IPS DF 4.7 (cell line): ENCODE data around the gene DNAH9.
"Not testable (repeated sequence)": the region's sequence is repeated elsewhere in the genome, so short reads cannot be mapped to it uniquely, and the experiment has no call there.

Source experiments
- DNase-seq: peaks from one replicate; pipeline ENCODE4 v3.0.0-alpha.2; 2013; ENCODE audit warnings: low spot score; ENCODE audit errors: extremely low read depth

DNAH9 gene

DNA sequence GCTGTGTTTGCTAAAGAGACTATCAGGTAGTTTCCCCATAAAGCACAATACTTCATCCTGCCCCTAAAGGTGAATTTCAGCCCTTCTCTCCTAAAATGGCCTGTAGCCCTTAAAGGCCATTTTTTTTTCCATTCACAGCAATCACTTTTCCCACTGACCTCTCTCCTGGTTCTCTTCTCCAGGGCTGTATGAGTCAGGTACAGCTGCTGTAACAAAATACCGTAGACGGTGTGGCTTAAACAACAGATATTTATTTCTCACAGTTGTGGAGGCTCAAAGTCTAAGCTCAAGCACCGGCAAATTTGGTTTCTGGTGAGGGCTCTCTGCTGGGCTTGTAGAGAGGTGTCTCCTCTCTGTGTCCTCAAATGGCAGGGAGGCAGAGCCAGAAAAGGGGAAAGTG lies 354.3 kb downstream of the DNAH9 start:
- DNase-seq = no peak

GRCh38 chr17:11953924-11954323 lies 355.7 kb downstream of the DNAH9 start:
- DNase-seq = no peak

- no peak for DNase-seq
Measured at GRCh38 chr17:11954936-11955335, 356.7 kb downstream of the DNAH9 start.

- DNase-seq = no peak
Measured at GRCh38 chr17:11969565-11969964, 371.3 kb downstream of the DNAH9 start.

DNA sequence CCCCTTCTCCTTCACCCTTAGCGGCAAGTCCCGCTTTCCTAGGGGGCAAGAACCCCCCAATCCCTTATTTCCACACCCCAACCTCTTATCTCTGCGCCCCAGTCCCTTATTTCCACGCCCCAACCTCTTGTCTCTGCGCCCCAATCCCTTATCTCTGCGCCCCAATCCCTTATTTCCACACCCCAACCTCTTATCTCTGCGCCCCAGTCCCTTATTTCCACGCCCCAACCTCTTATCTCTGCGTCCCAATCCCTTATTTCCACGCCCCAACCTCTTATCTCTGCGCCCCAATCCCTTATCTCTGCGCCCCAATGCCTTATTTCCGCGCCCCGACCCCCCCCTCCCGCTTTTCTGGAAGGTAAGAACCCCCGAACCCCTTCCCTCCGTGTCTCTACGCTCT lies 374.5 kb downstream of the DNAH9 start:
- not testable (repeated sequence) for DNase-seq

GRCh38 chr17:11979795-11980194 lies 381.5 kb downstream of the DNAH9 start:
- no peak for DNase-seq

DNA sequence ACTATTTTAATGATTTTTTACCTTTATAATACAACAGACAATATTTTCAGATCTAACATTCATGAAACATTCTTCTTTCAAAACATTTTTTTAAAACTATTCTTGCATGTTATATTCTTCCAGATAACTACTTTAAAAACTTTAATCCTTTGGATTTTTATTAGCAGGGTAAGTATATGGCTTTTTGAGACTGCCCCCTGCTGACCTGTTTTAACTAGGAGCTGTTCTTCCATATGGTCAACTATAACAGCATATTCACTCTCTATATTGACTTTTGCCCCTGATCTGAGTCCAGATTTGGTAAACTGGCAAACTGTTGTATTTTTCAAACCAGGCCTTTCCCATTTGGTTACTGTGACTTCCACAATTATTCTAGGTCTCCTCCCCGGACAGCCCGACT lies 382.5 kb downstream of the DNAH9 start:
- DNase-seq = no peak

DNA sequence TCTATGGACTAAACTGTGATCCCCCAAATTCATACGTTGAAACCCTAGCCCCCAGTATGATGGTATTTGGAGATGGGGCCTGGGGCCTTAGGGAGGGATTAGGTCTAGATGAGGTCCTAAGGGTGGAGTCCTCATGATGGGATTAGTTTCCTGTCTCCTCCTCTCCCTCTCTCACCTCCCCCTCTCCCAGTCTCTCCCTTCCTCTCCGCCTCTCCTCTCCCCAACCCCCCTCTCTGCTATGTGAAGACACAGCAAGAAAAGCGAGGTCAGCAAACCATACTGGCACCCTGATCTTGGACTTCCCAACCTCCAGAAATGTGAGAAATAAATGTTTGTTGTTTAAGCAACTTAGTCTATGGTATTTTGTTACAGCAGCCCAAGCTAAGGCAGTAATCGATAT lies 383.6 kb downstream of the DNAH9 start:
- DNase-seq = no peak

DNA sequence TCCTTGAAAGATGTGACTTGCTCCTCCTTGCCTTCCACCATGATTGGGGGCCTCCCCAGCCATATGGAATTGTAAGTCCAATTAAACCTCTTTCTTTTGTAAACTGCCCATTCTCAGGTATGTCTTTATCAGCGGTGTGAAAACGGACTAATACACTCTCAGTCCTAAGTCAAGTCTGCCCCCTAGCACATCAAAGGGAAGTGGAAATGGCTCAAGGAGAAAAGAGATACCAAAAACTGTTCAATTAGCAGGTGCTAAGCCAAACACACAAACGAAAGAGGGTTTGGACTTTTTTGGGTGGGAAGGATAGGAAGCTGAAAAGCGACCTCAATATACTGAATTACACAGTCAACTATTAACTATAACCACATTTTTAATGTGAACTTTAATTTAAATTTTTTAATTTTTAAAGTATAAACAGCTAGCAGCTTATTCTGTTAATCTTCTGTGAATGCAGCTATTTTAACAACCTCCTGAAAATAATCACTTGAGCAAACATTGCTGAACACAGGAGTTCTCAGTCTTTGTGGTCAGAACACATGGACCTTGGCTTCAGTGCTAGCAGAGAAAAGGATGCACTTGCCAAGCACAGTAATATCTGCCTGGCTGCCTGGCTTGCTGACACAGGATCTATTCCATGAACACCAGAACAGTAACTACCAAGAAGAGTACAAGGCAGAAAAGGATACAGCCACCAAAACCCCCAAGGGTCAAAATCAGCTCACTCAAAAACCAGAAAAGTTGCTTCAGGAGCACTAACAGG lies 388.1 kb downstream of the DNAH9 start:
- DNase-seq = no peak

DNA sequence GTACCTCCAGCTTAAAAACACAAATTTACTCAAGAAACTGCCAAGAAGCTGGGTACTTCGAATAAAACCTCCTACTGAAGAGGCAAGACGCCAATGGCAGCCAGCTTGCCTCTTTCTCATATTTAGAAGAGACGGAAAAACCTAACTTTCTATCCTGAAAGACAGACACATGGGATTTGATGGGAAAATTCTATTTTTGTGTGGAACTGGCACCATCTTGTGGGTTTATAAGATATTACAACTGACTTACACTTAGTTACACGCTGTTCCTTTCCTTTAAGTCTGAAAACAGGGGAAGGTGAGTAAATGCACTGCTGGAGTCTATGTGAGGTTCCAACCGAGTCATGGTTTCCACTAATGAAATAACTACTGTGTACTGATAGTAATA lies 388.7 kb downstream of the DNAH9 start:
- DNase-seq = no peak

DNA sequence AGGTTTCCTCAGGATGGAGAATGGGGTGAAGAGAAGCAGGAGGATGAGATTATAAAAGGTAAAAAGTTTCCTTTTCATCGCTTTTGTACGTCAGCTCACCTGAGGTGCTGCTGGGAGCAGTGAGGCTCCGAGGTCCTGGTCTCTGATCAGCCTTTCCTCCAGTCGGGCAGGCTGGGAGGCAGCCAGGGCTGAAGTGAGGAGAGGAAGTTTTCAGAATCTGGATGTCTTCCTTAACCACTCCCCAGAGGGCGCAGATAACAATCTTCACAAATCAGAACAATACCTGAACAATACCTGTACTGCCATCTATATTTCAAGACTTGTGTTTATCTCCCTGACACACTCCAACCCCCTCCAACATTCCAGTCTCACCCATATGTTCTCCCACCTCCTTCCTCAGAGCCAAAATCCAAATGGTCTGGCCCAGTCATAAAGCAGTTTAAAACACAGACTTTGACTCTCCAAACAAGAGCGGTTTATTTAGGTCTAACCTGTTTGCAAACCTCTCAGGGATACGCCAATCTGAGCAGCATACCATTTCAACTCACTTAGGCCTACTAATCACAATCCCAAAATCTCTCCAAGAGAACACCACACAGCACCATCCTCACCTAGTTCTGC lies 392.2 kb downstream of the DNAH9 start:
- no peak for DNase-seq

- DNase-seq = no peak
Measured at GRCh38 chr17:11991461-11991860, 393.2 kb downstream of the DNAH9 start.

DNA sequence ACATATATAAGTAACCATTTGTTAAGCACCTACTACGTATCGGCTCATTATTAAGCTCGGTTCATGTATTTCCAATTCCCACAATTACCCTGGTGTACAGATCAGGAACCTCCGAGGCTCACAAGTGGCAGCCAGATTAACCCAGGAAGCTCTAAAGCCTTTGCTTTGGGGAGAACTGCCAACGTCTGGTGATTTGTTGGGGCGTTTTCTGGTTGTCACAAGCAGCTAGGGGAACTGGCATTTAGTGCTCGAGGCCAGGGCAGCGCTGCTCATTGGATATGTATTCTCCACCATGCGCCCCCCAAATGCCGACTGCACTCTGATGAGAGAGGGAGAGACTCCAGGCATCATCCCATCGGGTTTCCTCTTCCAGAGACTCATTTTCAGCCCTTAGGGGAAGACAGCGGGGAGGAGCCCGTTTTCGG lies 398.5 kb downstream of the DNAH9 start:
- no peak for DNase-seq

DNA sequence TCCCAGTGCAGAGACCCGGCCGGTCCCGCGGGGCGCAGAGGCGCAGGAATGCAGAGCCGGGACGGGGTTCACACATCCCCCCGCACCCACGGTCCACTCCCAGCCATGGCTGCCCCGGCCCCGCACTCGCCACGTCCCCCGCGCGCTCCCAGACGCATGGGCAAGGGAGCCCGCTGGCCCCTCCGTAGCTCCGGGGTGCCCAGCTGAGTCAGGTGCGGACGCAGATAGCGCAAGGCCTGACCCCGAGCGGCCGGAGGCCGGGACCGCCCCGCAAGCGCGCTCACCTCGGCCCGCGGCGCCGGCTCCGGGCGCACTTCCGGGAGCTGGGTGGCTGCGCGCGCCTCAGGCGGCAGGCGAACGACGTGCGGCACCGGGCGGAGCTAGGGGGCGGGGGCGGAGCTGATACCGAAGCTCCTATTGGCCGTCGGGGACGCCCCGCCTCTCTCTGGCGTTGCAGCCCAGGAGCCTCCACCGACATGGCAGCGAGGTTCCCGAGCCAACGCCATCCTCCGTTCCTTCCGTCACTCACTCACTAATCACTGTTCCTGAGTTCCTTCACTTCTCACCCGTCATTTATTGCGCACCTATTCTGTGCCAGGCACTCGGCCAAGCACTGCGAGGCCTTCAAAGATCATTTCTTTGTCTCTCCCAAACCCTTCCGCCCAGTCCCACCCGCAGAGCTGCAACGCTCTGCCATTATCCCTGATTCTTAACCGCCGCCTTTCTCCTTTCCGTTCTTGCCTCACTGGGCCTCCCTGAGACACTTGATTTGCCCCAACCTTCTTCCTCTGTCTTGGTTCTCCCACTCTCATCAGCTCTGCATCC lies 399.1 kb downstream of the DNAH9 start, which contains the start of gene ZNF18:
ZNF18 (minus strand) TSS at position 329 of the 825 bp plus-strand sequence. CDS start 4,646 bp downstream, outside the sequence.
- DNase-seq = no peak

GRCh38 chr17:11997972-11998233 lies 399.6 kb downstream of the DNAH9 start:
- no peak for DNase-seq

DNA sequence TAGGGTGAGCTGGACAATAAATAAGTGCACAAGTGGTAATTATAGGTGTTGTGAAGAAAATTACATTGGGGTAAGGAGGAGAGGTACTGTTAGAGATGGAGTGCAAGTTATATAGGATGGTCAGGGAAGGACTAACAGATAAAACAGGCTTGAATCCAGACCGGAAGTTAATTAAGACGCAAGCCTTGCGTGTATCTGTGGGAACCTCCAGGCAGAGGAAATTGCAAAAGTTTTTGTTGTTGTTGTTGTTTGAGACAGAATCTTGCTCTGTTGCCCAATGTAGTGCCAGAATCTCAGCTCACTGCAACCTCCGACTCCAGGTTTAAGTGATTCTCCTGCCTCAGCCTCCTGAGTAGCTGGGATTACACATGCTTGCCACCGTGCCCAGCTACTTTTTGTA lies 401.4 kb downstream of the DNAH9 start:
- DNase-seq = no peak

GRCh38 chr17:12007466-12007865 lies 409.2 kb downstream of the DNAH9 start:
- DNase-seq = no peak
